ENCODE results near the gene LRP6.

DNA sequence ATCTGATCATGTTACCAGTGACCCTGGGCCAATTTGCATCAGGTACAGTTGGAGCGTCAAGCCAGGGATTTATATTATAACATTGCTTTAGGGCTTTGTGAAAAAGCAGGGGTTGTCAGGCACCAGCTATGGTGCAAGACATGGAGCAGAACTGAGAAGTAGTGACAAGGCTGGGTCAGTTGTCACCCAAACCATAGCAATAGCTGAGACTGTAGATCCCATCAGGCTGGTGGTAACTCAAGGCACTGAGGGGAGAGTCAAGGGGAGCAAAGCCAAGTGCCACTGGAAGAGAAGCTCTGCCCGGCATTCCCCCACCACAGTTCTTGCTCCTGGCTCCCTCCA lies 179.2 kb downstream of the LRP6 start:
- no peak for TF ChIP-seq POLR2AphosphoS5 (IDR thresholded peaks at IDR 0.05; ENCODE audit: low read depth)
- TF ChIP-seq, protein P1, sequence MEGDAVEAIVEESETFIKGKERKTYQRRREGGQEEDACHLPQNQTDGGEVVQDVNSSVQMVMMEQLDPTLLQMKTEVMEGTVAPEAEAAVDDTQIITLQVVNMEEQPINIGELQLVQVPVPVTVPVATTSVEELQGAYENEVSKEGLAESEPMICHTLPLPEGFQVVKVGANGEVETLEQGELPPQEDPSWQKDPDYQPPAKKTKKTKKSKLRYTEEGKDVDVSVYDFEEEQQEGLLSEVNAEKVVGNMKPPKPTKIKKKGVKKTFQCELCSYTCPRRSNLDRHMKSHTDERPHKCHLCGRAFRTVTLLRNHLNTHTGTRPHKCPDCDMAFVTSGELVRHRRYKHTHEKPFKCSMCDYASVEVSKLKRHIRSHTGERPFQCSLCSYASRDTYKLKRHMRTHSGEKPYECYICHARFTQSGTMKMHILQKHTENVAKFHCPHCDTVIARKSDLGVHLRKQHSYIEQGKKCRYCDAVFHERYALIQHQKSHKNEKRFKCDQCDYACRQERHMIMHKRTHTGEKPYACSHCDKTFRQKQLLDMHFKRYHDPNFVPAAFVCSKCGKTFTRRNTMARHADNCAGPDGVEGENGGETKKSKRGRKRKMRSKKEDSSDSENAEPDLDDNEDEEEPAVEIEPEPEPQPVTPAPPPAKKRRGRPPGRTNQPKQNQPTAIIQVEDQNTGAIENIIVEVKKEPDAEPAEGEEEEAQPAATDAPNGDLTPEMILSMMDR (conservative IDR thresholded peaks at IDR 0.05; ENCODE audit: low read depth in 2 of 2) = no peak
